ENCODE data around the gene NPHP3. TPM values are rescaled to one million over a fixed set of nuclear protein-coding genes. Genes with fewer than 3 reads are reported as not detected.

Gene NPHP3
- total RNA-seq, 1 donor from 2014 or later = 32.0 TPM

DNA sequence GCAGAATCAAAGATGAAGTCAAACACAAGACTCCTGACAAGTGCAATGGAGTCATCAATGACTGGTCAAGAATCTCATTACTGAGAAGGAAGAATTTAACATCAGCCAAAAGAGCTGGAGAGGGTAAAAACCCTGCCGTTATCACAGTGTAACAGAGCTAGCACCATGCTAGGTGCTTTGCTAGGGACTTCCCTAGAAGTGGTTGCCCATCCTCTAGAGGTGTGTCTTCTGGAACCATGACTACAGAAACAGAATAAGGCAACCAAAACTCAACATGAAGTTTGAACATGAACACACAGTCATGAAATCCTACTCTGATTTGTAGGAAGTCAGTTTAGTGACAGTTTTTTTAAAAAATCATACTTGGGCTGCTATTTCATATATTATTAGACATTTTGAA lies 72.1 kb downstream of the NPHP3 start:
- H3K9me3 Mint-ChIP-seq (ENCODE audit: unreplicated experiment) = no peaks in the 10 kb centered on the region
- Histone ChIP-seq H3K27ac (ENCODE audit: low read depth, low read length) (no peak overlapping the region), H3K79me2 (ENCODE audit: insufficient read depth, low read length) (no peaks in the 10 kb centered on the region), H3K27me3 (ENCODE audit: insufficient read depth, low read length) (no peaks in the 10 kb centered on the region), H3K36me3 (ENCODE audit: insufficient read depth, low read length) (no peaks in the 10 kb centered on the region), H4K20me1 (ENCODE audit: insufficient read depth, low read length) (no peaks in the 10 kb centered on the region), H3K4me2 (ENCODE audit: low read length) (no peak overlapping the region), H3K9ac (ENCODE audit: low read length) (no peak overlapping the region), H2AFZ (ENCODE audit: low read depth, low read length) (no peak overlapping the region), H3K4me1 (ENCODE audit: insufficient read depth, low read length) (peaks cover 1% of the 10 kb centered on the region), H3K9me3 (ENCODE audit: insufficient read depth, low read depth, low read length) (no peaks in the 10 kb centered on the region), H3K4me3 (ENCODE audit: insufficient read depth, low read depth, low read length) (no peak overlapping the region)
- no peaks in the 10 kb centered on the region for H3K27me3 Mint-ChIP-seq (ENCODE audit: low read depth, unreplicated experiment)
- TF ChIP-seq, protein P1, sequence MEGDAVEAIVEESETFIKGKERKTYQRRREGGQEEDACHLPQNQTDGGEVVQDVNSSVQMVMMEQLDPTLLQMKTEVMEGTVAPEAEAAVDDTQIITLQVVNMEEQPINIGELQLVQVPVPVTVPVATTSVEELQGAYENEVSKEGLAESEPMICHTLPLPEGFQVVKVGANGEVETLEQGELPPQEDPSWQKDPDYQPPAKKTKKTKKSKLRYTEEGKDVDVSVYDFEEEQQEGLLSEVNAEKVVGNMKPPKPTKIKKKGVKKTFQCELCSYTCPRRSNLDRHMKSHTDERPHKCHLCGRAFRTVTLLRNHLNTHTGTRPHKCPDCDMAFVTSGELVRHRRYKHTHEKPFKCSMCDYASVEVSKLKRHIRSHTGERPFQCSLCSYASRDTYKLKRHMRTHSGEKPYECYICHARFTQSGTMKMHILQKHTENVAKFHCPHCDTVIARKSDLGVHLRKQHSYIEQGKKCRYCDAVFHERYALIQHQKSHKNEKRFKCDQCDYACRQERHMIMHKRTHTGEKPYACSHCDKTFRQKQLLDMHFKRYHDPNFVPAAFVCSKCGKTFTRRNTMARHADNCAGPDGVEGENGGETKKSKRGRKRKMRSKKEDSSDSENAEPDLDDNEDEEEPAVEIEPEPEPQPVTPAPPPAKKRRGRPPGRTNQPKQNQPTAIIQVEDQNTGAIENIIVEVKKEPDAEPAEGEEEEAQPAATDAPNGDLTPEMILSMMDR (IDR thresholded peaks at IDR 0.05; ENCODE audit: insufficient read depth, low read depth, low read length) = no peak
- no peak for TF ChIP-seq EZH2 (IDR thresholded peaks at IDR 0.05; ENCODE audit: insufficient read depth, low read length)
- H3K27ac Mint-ChIP-seq (ENCODE audit: unreplicated experiment) = no peak overlapping the region
- DNase-seq (ENCODE audit: low read depth) (no peak), FAIRE-seq (no peak)
- H3K4me3 Mint-ChIP-seq (ENCODE audit: unreplicated experiment) = no peak overlapping the region
- no peaks in the 10 kb centered on the region for H3K36me3 Mint-ChIP-seq (ENCODE audit: low read depth, unreplicated experiment)
- no peaks in the 10 kb centered on the region for H3K4me1 Mint-ChIP-seq (ENCODE audit: low read depth, unreplicated experiment)

DNA sequence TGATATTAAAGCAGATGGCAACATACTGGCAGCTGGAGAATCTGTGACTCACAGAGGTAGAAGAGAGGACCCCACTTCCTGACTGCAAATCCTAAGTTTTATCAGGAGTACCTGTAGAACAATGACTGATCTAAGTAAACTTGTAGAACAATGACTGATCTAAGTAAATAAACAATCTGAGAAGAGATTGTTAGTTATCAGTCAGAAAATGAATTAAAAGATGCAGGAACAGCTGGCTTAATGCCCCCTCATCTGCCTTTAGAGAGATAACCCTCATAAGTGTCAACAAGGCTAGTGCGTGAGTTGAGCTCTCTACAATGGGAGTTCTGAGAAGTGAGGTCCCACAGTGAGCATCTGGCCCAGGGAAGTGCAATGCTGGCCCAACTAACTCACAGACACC lies 77.2 kb downstream of the NPHP3 start:
- Histone ChIP-seq H3K79me2 (ENCODE audit: insufficient read depth, low read length) (no peaks in the 10 kb centered on the region), H3K4me3 (ENCODE audit: insufficient read depth, low read depth, low read length) (no peak overlapping the region), H3K9ac (ENCODE audit: low read length) (no peak overlapping the region), H3K4me1 (ENCODE audit: insufficient read depth, low read length) (peaks cover 6% of the 10 kb centered on the region), H3K36me3 (ENCODE audit: insufficient read depth, low read length) (no peaks in the 10 kb centered on the region), H3K4me2 (ENCODE audit: low read length) (no peak overlapping the region), H3K27ac (ENCODE audit: low read depth, low read length) (no peak overlapping the region), H3K9me3 (ENCODE audit: insufficient read depth, low read depth, low read length) (no peaks in the 10 kb centered on the region), H3K27me3 (ENCODE audit: insufficient read depth, low read length) (no peaks in the 10 kb centered on the region), H4K20me1 (ENCODE audit: insufficient read depth, low read length) (no peaks in the 10 kb centered on the region), H2AFZ (ENCODE audit: low read depth, low read length) (no peak overlapping the region)
- Mint-ChIP-seq H3K27ac (ENCODE audit: unreplicated experiment) (no peak overlapping the region), H3K4me3 (ENCODE audit: unreplicated experiment) (no peak overlapping the region), H3K9me3 (ENCODE audit: unreplicated experiment) (no peaks in the 10 kb centered on the region), H3K4me1 (ENCODE audit: low read depth, unreplicated experiment) (peaks cover 2% of the 10 kb centered on the region), H3K27me3 (ENCODE audit: low read depth, unreplicated experiment) (no peaks in the 10 kb centered on the region), H3K36me3 (ENCODE audit: low read depth, unreplicated experiment) (no peaks in the 10 kb centered on the region)
- TF ChIP-seq, protein P1 (IDR thresholded peaks at IDR 0.05; ENCODE audit: insufficient read depth, low read depth, low read length) = no peak
- TF ChIP-seq EZH2 (IDR thresholded peaks at IDR 0.05; ENCODE audit: insufficient read depth, low read length) = no peak
- DNase-seq (ENCODE audit: low read depth) = no peak
- FAIRE-seq = peak; percentile 56

DNA sequence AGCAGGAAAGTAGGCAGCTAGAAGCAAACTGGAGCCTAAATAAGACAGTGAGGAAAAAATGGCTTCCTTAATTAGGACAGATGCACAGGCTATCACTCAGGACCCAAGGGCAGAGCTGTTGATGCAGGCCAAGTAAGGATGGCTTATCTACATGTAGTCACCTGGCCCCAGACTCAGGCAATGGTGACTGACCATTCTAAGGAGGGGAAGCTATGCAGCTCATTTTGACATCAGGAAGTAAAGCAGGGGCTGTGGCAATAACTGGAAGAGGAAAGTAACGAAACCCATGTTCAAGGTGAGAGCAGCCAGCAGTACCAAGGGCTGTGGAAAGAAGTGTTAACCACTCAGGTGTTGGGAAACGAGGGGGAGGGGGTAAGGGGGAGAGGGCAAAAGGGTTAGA lies 78.8 kb downstream of the NPHP3 start:
- FAIRE-seq = no peak
- no peak overlapping the region for H3K27ac Mint-ChIP-seq (ENCODE audit: unreplicated experiment)

More for the DNA sequence above, 78.8 kb downstream of the NPHP3 start:
- no peak overlapping the region for H3K9ac ChIP-seq (ENCODE audit: low read length)
- no peak overlapping the region for H3K4me3 ChIP-seq (ENCODE audit: insufficient read depth, low read depth, low read length)
- H3K27me3 ChIP-seq (ENCODE audit: insufficient read depth, low read length) = no peaks in the 10 kb centered on the region
- H3K4me1 ChIP-seq (ENCODE audit: insufficient read depth, low read length) = peaks cover 6% of the 10 kb centered on the region
- H3K36me3 ChIP-seq (ENCODE audit: insufficient read depth, low read length) = no peaks in the 10 kb centered on the region
- H3K9me3 ChIP-seq (ENCODE audit: insufficient read depth, low read depth, low read length) = no peaks in the 10 kb centered on the region
- no peak overlapping the region for H3K4me2 ChIP-seq (ENCODE audit: low read length)
- no peaks in the 10 kb centered on the region for H3K9me3 Mint-ChIP-seq (ENCODE audit: unreplicated experiment)
- TF ChIP-seq, protein P1 (IDR thresholded peaks at IDR 0.05; ENCODE audit: insufficient read depth, low read depth, low read length) = no peak
- no peak for TF ChIP-seq EZH2 (IDR thresholded peaks at IDR 0.05; ENCODE audit: insufficient read depth, low read length)
- no peak for DNase-seq (ENCODE audit: low read depth)
- no peaks in the 10 kb centered on the region for H3K79me2 ChIP-seq (ENCODE audit: insufficient read depth, low read length)
- H4K20me1 ChIP-seq (ENCODE audit: insufficient read depth, low read length) = no peaks in the 10 kb centered on the region
- no peak overlapping the region for H3K27ac ChIP-seq (ENCODE audit: low read depth, low read length)
- H2AFZ ChIP-seq (ENCODE audit: low read depth, low read length) = no peak overlapping the region
- H3K4me1 Mint-ChIP-seq (ENCODE audit: low read depth, unreplicated experiment) = peaks cover 2% of the 10 kb centered on the region
- H3K36me3 Mint-ChIP-seq (ENCODE audit: low read depth, unreplicated experiment) = no peaks in the 10 kb centered on the region
- no peak overlapping the region for H3K4me3 Mint-ChIP-seq (ENCODE audit: unreplicated experiment)
- H3K27me3 Mint-ChIP-seq (ENCODE audit: low read depth, unreplicated experiment) = no peaks in the 10 kb centered on the region

All from astrocyte (in vitro differentiated cells and primary cell).